SK-N-SH (cell line): ENCODE data around the gene PIK3R3. TPM values are rescaled to one million over a fixed set of nuclear protein-coding genes. Genes with fewer than 3 reads are reported as not detected.

ENCODE experiments used
- CTCF ChIA-PET: fragments of 300-600, 350-600 bp; formaldehyde crosslinking; extraction: SDS; loops from one replicate; lab custom pipeline; 2021; lab: Yijun Ruan, JAX
- POLR2A ChIA-PET: fragments of 350-600 bp; sonication (Branson Sonifier 250); formaldehyde crosslinking; extraction: SDS; loops from one replicate; lab custom pipeline; 2020; ENCODE audit warnings: antibody characterized with exemption, inconsistent platforms; lab: Yijun Ruan, JAX
- DNase-seq: peaks from one replicate; pipeline ENCODE4 v3.0.0; 2012
- H2AFZ ChIP-seq: fragments of 200-600 bp; sonication (generic); 2 replicates; pipeline ENCODE4 v1.8.1; 2016; ENCODE audit warnings: antibody characterized with exemption, mild to moderate bottlenecking, low read depth
- H3F3A ChIP-seq: fragments of 200-600 bp; sonication (generic); replicated peaks from 2 replicates; pipeline ENCODE3; 2016; ENCODE audit warnings: antibody characterized with exemption, mild to moderate bottlenecking; ENCODE audit not compliant: insufficient read depth
- H3K27ac ChIP-seq, 2 experiments: fragments of 200-500 bp in 1 of 2; fragments of 200-600 bp in 1 of 2; sonication (Bioruptor generic) in 1 of 2; sonication (generic), shearing (Covaris generic) in 1 of 2; 2 replicates each; pipeline versions ENCODE4 v1.5.1 to v1.6.1; 2014 to 2016; ENCODE audit warnings: low read depth in 2 of 2, inconsistent platforms in 1 of 2, low read length in 1 of 2, mild to moderate bottlenecking in 1 of 2, mixed read lengths in 1 of 2
- H3K27me3 ChIP-seq: fragments of 200-600 bp; sonication (generic), shearing (Covaris generic); 2 replicates; pipeline ENCODE4 v1.6.1; 2016; ENCODE audit warnings: mixed run types; ENCODE audit not compliant: insufficient read depth
- H3K36me3 ChIP-seq, 2 experiments: fragments of 200-500 bp in 1 of 2; fragments of 200-600 bp in 1 of 2; sonication (Bioruptor generic) in 1 of 2; sonication (generic) in 1 of 2; replicated peaks in 1 of 2; 2 replicates each; pipeline versions ENCODE3 to v1.5.1; 2014 to 2016; ENCODE audit warnings: low read length in 1 of 2, mild to moderate bottlenecking in 1 of 2; ENCODE audit not compliant: insufficient read depth in 2 of 2, control insufficient read depth in 1 of 2
- H3K4me1 ChIP-seq, 2 experiments: fragments of 200-500 bp in 1 of 2; fragments of 200-600 bp in 1 of 2; sonication (Bioruptor generic) in 1 of 2; sonication (generic), shearing (Covaris generic) in 1 of 2; 2 replicates each; pipeline versions ENCODE4 v1.5.1 to v1.6.1; 2014 to 2016; ENCODE audit warnings: low read depth in 1 of 2, low read length in 1 of 2, mixed run types in 1 of 2; ENCODE audit not compliant: insufficient read depth in 2 of 2, control insufficient read depth in 1 of 2
- H3K4me2 ChIP-seq: fragments of 200-600 bp; sonication (generic), shearing (Covaris generic); 2 replicates; pipeline ENCODE4 v1.6.1; 2017; ENCODE audit warnings: mixed run types
- H3K4me3 ChIP-seq, 2 experiments: fragments of 200-500 bp in 1 of 2; fragments of 200-600 bp in 1 of 2; sonication (Bioruptor generic) in 1 of 2; sonication (generic), shearing (Covaris generic) in 1 of 2; 2 replicates each; pipeline versions ENCODE4 v1.5.1 to v1.8.1; 2014 to 2016; ENCODE audit warnings: low read depth in 2 of 2, inconsistent platforms in 1 of 2, low read length in 1 of 2, mild to moderate bottlenecking in 1 of 2, mixed read lengths in 1 of 2, moderate library complexity in 1 of 2
- H3K79me2 ChIP-seq: fragments of 200-600 bp; sonication (generic); 2 replicates; pipeline ENCODE4 v1.8.1; 2017; ENCODE audit warnings: mild to moderate bottlenecking; ENCODE audit not compliant: insufficient read depth
- H3K9ac ChIP-seq: fragments of 200-600 bp; sonication (generic); 2 replicates; pipeline ENCODE4 v1.6.1; 2017; ENCODE audit warnings: mixed run types
- H3K9me2 ChIP-seq: fragments of 200-600 bp; sonication (generic); 2 replicates; pipeline ENCODE4 v1.6.1; 2017; ENCODE audit warnings: mixed run types
- H3K9me3 ChIP-seq: fragments of 200-600 bp; sonication (generic); 2 replicates; pipeline ENCODE4 v1.6.1; 2017; ENCODE audit warnings: mixed run types, mild to moderate bottlenecking, moderate library complexity
- H4K20me1 ChIP-seq: fragments of 200-600 bp; sonication (generic); 2 replicates; pipeline ENCODE4 v1.6.1; 2017; ENCODE audit warnings: mild to moderate bottlenecking, mixed run types; ENCODE audit not compliant: insufficient read depth
- ELF1 ChIP-seq: IDR thresholded peaks from 2 replicates; pipeline ENCODE4 v1.4.0; 2012
- EP300 ChIP-seq, 2 experiments: IDR thresholded peaks; 2 replicates each; pipeline versions ENCODE4 v1.4.0 to v1.6.1; 2012; ENCODE audit warnings: borderline replicate concordance in 1 of 2, low read depth in 1 of 2, low read length in 1 of 2
- EZH2phosphoT487 ChIP-seq: fragments of 200-600 bp; sonication (generic); IDR thresholded peaks from 2 replicates; pipeline ENCODE4 v1.6.1; 2017; ENCODE audit warnings: low read depth, mixed run types, mild to moderate bottlenecking, antibody characterized with exemption, moderate library complexity, borderline replicate concordance
- FOXJ3 ChIP-seq: sonication (generic); formaldehyde crosslinking; IDR thresholded peaks from 2 replicates; pipeline ENCODE4 v1.5.1; 2020; ENCODE audit warnings: mild to moderate bottlenecking, missing genetic modification reagents
- IRF3 ChIP-seq: fragments of 150-350 bp; IDR thresholded peaks from 2 replicates; pipeline ENCODE4 v1.6.1; 2016; ENCODE audit warnings: mild to moderate bottlenecking, low read depth, low read length
- MAX ChIP-seq: IDR thresholded peaks from 2 replicates; pipeline ENCODE4 v1.4.0; 2012; ENCODE audit warnings: low read depth
- MEF2A ChIP-seq: IDR thresholded peaks from 2 replicates; pipeline ENCODE4 v1.4.0; 2012; ENCODE audit warnings: low read depth, borderline replicate concordance
- POLR2AphosphoS5 ChIP-seq: IDR thresholded peaks from 2 replicates; pipeline ENCODE4 v1.6.1; 2012; ENCODE audit warnings: low read depth, low read length
- RAD21 ChIP-seq: IDR thresholded peaks from 2 replicates; pipeline ENCODE4 v1.6.1; 2012; ENCODE audit warnings: mild to moderate bottlenecking, low read length
- RFX5 ChIP-seq: IDR thresholded peaks from 2 replicates; pipeline ENCODE4 v1.6.1; 2012; ENCODE audit warnings: mild to moderate bottlenecking, improper control_type of control experiment, low read length
- RXRA ChIP-seq: IDR thresholded peaks from 2 replicates; pipeline ENCODE4 v1.4.0; 2012; ENCODE audit warnings: low read depth, mild to moderate bottlenecking, borderline replicate concordance
- SIN3A ChIP-seq: IDR thresholded peaks from 2 replicates; pipeline ENCODE4 v1.6.1; 2012; ENCODE audit warnings: low read depth, mild to moderate bottlenecking, low read length, moderate library complexity, borderline replicate concordance
- SMC3 ChIP-seq: IDR thresholded peaks from 2 replicates; pipeline ENCODE4 v1.6.1; 2012; ENCODE audit warnings: low read depth, low read length, improper control_type of control experiment
- TAF1 ChIP-seq: IDR thresholded peaks from 2 replicates; pipeline ENCODE4 v1.6.1; 2012; ENCODE audit warnings: low read depth, mild to moderate bottlenecking, low read length, moderate library complexity, borderline replicate concordance
- TCF12 ChIP-seq: IDR thresholded peaks from 2 replicates; pipeline ENCODE4 v1.4.0; 2012
- TEAD4 ChIP-seq: IDR thresholded peaks from 2 replicates; pipeline ENCODE4 v1.4.0; 2012; ENCODE audit warnings: mild to moderate bottlenecking, borderline replicate concordance; ENCODE audit not compliant: insufficient read depth
- USF2 ChIP-seq: fragments of 150-350 bp; IDR thresholded peaks from 2 replicates; pipeline ENCODE4 v1.6.1; 2017; ENCODE audit warnings: antibody characterized with exemption, low read length, low read depth, borderline replicate concordance
- ZBTB33 ChIP-seq: IDR thresholded peaks from 2 replicates; pipeline ENCODE4 v1.4.0; 2012; ENCODE audit warnings: low read depth, borderline replicate concordance
- WGBS: methylation state at CpG from one replicate; pipeline ENCODE4 v1.1.6; 2017; ENCODE audit warnings: low lambda C conversion rate; 5-methylcytosine and 5-hydroxymethylcytosine counted together
- polyA plus RNA-seq, 3 experiments: library from polyadenylated mRNA; depleted of rRNA; stranded (reverse); fragments of >200 nt; gene quantifications; 2 replicates each; pipeline ENCODE4 v1.2.3, GENCODE V29; 2012

Gene PIK3R3
- polyA plus RNA-seq, 1 of the 3 experiments (the other 2 are of a cell fraction): 4.0 TPM

GRCh38 chr1:45999507-45999906 lies 132.9 kb downstream of the PIK3R3 start:
- ChIA-PET CTCF (no interaction called here), POLR2A (no interaction called here)
- WGBS: 96% methylated on average over 2 of the region's 2 CpGs

GRCh38 chr1:45998020-45998617 lies 134.3 kb downstream of the PIK3R3 start:
- Histone ChIP-seq H3K27ac (no peak overlapping the region), H3F3A (no peaks in the 10 kb centered on the region), H3K9me3 (no peaks in the 10 kb centered on the region), H3K4me2 (no peak overlapping the region), H2AFZ (no peak overlapping the region), H3K9ac (no peak overlapping the region), H3K36me3 (peaks cover 12 to 15% of the 10 kb centered on the region in 2 experiments), H3K4me3 (no peak overlapping the region), H3K4me1 (no peaks in the 10 kb centered on the region), H3K9me2 (no peaks in the 10 kb centered on the region), H3K27me3 (no peaks in the 10 kb centered on the region), H4K20me1 (no peaks in the 10 kb centered on the region), H3K79me2 (peaks cover 9% of the 10 kb centered on the region; the same call in 1 of the 2 replicates)
- no peak for DNase-seq
- TF ChIP-seq MAX: no peak
- TF ChIP-seq TAF1: no peak
- POLR2A ChIA-PET: no interaction called here
- CTCF ChIA-PET: interaction anchor here (1.1 kb wide), 1 partner anchor 40 kb away, joined by 4 read pairs; no protein-coding TSS in a partner anchor
- WGBS: 82% methylated on average over 3 of the region's 3 CpGs

More at GRCh38 chr1:45999507-45999906, 132.9 kb downstream of the PIK3R3 start:
- no peaks in the 10 kb centered on the region for H3K27me3 ChIP-seq
- peaks cover 6% of the 10 kb centered on the region; the same call in 1 of the 2 replicates for H3K79me2 ChIP-seq
- no peaks in the 10 kb centered on the region for H3K9me2 ChIP-seq
- no peaks in the 10 kb centered on the region for H3F3A ChIP-seq
- H3K9ac ChIP-seq: no peak overlapping the region
- no peak overlapping the region for H3K4me3 ChIP-seq
- no peak overlapping the region for H3K27ac ChIP-seq
- no peaks in the 10 kb centered on the region for H3K4me1 ChIP-seq
- no peaks in the 10 kb centered on the region for H4K20me1 ChIP-seq
- TF ChIP-seq MEF2A (no peak), TAF1 (no peak)
- no peak overlapping the region for H3K4me2 ChIP-seq
- H2AFZ ChIP-seq: no peak overlapping the region
- H3K36me3 ChIP-seq: peaks cover 12 to 20% of the 10 kb centered on the region in 2 experiments
- no peak for DNase-seq
- H3K9me3 ChIP-seq: no peaks in the 10 kb centered on the region

- no peak overlapping the region for H3K4me3 ChIP-seq
- no peaks in the 10 kb centered on the region for H3K9me3 ChIP-seq
- H2AFZ ChIP-seq: no peak overlapping the region
- WGBS: 87% methylated on average over 8 of the region's 8 CpGs
- no peaks in the 10 kb centered on the region for H3K4me1 ChIP-seq
- no peak overlapping the region for H3K4me2 ChIP-seq
- POLR2A ChIA-PET: no interaction called here
- no peak overlapping the region for H3K27ac ChIP-seq
- CTCF ChIA-PET: no interaction called here
- no peak overlapping the region for H3K9ac ChIP-seq
- no peaks in the 10 kb centered on the region for H3K27me3 ChIP-seq
- no peaks in the 10 kb centered on the region for H4K20me1 ChIP-seq
- H3K9me2 ChIP-seq: no peaks in the 10 kb centered on the region
- no peaks in the 10 kb centered on the region for H3F3A ChIP-seq
- H3K36me3 ChIP-seq: peaks cover under 1 to 17% of the 10 kb centered on the region in 2 experiments
- peaks cover 17% of the 10 kb centered on the region for H3K79me2 ChIP-seq
- DNase-seq: no peak
- TF ChIP-seq SIN3A (no peak), RFX5 (no peak), EZH2phosphoT487 (no peak), TEAD4 (no peak), EP300 (IDR thresholded peaks at IDR 0.05; ENCODE audit: borderline replicate concordance in 1 of 2, low read depth in 1 of 2, low read length in 1 of 2) (no peak), RAD21 (no peak), TCF12 (no peak), ZBTB33 (no peak), USF2 (no peak), RXRA (no peak), IRF3 (no peak), SMC3 (no peak), FOXJ3 (CRISPR knock-in tag) (no peak), POLR2AphosphoS5 (no peak), ELF1 (no peak)
These were observed 137.1 kb downstream of the PIK3R3 start for GRCh38 chr1:45995298-45995697.
